Measurements from ENCODE around the gene PCDH12.
A peak's percentile ranks its signal among the peaks of the same experiment; 100 is the strongest.
"Not testable (repeated sequence)": the region's sequence is repeated elsewhere in the genome, so short reads cannot be mapped to it uniquely, and the experiment has no call there.

The PCDH12 gene

GRCh38 chr5:141940695-141941271 is 17.2 kb downstream of the PCDH12 start:
- no peak for DNase-seq (ENCODE audit: low spot score)

DNA sequence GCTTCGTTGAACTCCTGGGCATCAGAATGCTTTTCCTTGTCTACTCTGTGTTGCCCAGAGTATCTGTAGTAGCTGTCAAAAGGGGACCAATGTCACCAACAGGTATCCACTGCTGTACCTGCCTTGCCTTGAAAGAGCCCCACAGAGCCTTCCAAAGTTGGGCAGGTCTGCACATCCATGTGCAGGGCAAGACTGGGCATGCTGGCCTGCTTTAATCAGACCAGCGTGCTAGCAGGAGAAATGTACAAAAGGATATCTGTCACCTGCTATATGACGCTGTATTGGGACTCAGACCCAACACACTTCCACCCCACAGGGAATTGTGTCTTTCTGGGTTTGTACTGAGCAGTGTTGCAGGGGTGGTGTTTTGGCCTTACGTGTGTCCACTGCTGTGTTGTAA is 22.5 kb downstream of the PCDH12 start:
- DNase-seq (ENCODE audit: low spot score), result no peak

DNA sequence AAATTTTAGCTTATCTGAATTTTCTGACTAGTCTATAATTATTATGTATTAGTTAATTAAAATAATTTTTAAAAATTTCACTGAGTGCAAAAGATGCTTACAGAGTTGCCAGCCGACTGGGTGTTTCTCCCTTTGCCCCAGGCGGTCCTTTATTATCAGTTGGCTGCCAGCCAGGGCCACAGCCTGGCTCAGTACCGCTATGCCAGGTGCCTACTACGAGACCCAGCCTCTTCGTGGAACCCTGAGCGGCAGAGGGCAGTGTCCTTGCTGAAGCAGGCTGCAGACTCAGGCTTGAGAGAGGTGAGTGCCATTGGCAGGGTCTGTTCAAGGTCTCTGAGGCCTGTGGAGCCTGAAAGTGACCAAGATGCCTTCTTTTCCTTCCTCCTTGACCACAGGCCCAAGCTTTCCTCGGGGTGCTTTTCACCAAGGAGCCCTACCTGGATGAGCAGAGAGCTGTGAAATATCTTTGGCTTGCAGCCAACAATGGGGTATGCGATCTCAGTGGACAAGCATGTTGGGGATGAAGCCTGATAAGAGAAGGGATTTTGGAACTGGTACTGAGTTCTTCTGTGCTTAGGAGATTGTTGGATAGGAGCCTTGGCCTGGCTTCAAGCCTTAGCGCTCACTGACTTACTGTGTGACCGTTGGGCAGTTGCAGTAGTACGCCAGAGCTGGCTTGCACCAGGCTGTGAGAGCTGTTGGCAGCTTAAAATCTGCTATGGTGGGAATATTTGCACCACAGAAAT is 23.7 kb downstream of the PCDH12 start:
- no peak for DNase-seq (ENCODE audit: low spot score)

- no peak for DNase-seq (ENCODE audit: low spot score)
Measured at GRCh38 chr5:141933151-141933550, 24.9 kb downstream of the PCDH12 start.

DNA sequence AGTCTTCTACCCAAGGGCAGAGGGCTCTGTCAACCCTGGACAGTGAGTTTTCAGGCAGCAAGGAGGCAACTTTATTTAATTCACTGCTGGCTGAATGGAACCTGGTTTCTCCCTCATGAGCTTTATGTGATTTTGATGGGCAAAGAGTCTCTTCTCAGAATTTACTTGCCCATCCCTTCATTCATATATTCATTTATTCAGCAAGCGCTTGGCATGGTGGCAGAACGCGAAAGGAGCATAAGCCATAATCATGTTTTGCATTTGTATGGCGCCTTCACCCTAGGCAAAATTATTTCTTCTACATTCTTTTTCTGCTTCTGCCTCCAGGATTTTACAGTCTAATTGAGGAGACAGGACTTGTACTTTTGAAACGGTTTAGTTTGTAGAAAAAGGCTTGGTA is 26.3 kb downstream of the PCDH12 start:
- DNase-seq (ENCODE audit: low spot score), result no peak

DNA sequence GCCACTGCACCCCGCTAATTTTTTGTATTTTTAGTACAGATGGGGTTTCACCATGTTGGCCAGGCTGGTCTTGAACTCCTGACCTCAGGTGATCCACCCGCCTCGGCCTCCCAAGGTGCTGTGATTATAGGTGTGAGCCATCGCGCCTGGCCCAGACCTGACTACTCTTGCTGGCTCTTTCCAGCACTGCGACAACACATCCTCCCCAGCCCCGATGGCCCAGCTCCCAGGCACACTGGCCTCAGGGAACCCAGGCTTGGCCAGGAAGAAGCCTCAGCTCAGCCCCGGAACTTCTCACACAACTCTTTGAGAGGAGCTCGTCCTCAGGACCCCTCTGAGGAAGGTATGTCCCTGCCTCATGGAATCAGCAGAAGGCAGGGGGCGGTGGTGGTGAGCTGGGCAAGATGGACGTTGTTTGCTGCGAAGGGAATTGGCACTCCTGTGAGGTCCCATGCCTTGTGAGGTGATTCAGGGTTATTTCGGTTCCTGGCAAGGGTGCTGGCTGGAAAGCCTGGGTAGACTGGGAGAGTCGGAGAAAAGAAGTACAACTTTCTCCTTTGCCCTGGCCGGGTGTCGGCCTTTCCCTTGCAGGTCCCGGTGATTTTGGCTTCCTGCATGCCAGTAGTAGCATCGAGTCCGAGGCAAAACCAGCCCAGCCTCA is 28.5 kb downstream of the PCDH12 start:
- DNase-seq (ENCODE audit: low spot score), result no peak

DNA sequence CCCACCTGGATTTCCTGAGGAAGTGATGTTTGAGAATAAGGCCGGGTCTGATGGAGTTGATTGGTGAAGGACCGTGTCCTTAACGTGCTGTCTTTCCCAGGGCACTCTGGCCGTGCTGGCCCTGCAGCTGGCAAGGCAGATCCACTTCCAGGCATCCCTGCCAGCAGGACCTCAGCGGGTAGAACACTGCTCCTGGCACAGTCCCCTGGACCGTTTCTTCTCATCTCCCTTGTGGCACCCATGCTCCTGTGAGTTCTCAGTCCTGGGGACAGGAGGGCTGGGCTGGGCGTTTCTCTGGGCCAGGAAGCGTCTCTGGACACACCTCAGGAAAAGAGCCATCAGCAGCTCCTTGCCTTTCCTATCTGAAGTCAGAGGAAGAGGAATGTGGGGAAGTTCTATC is 30.0 kb downstream of the PCDH12 start:
- DNase-seq (ENCODE audit: low spot score), result no peak

DNA sequence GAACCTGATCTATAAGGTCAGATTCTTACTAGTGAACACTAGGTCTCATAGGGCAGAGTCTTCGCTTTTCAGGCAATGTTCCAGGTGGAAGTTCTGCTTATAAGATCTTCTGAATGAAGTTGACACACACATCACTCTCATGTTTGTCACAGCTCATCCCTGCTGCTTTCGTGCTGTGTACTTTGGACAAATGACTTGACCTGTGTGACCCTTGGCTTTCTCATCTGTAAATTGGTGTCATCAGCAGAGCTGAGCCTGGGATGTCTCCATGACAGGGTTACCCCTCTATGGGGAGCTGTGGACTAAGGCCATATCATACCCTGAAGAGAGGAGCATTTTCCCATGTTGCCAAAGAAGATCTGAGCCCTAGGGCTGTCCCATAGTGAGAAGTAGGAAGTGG is 31.6 kb downstream of the PCDH12 start:
- no peak for DNase-seq (ENCODE audit: low spot score)

GRCh38 chr5:141923448-141924313 is 34.3 kb downstream of the PCDH12 start, which contains the start of gene DELE1:
DELE1 (plus strand) TSS chr5:141923871; CDS start chr5:141923942, 71 bp downstream.
- peak; percentile 88 for DNase-seq (ENCODE audit: low spot score)

- DNase-seq (ENCODE audit: low spot score), result not testable (repeated sequence)
Measured at GRCh38 chr5:141922827-141923447, 35.1 kb downstream of the PCDH12 start.

GRCh38 chr5:141920771-141921170 is 37.2 kb downstream of the PCDH12 start:
- no peak for DNase-seq (ENCODE audit: low spot score)

GRCh38 chr5:141919218-141920119 is 38.5 kb downstream of the PCDH12 start:
- DNase-seq (ENCODE audit: low spot score), result no peak

DNA sequence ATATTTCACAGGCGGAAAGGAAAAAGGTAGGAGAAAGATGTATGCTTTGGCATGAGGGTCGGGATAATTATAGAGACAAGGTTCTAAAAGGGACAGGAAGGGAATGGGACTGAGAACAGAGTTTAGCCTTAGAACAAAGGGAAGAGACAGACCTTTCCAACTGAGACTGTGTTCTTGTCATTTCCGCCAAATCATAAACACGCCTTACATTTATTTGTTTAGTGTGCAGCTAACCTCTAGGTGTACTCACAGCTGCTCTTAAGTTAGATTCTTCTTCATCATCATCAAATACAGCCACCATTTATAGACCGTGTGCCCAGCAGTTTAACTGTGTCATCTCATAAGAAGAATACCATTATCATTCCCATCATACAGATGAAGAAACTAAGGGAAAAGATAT is 40.2 kb downstream of the PCDH12 start:
- no peak for DNase-seq (ENCODE audit: low spot score)

DNA sequence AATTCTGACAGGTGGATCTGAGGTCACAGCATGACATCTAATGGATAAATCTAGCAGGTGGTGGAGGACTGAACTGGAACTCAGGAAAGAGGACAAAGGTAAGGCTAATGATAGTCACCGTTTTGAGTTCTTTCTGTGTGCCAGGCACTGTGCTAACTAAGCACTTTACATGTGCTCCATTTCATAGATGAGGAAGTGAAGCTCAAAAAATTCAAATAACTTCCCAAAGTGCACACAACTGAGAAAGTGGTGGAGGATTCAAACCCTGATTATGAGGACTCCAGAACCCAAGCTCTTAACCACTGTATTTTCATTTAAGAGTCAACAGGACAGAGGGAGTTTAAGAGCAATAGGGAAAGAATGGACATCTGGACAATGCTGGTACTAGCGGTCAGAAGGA is 41.5 kb downstream of the PCDH12 start:
- DNase-seq (ENCODE audit: low spot score), result no peak

GRCh38 chr5:141915881-141916336 is 42.1 kb downstream of the PCDH12 start:
- DNase-seq (ENCODE audit: low spot score), result no peak

- no peak for DNase-seq (ENCODE audit: low spot score)
Measured at GRCh38 chr5:141914797-141915196, 43.2 kb downstream of the PCDH12 start.

- no peak for DNase-seq (ENCODE audit: low spot score)
Measured at GRCh38 chr5:141914199-141914743, 43.7 kb downstream of the PCDH12 start.

GRCh38 chr5:141913560-141914198 is 44.3 kb downstream of the PCDH12 start:
- no peak for DNase-seq (ENCODE audit: low spot score)

GRCh38 chr5:141910271-141910673 is 47.7 kb downstream of the PCDH12 start:
- DNase-seq (ENCODE audit: low spot score), result no peak

- no peak for DNase-seq (ENCODE audit: low spot score)
Measured at GRCh38 chr5:141909212-141909611, 48.8 kb downstream of the PCDH12 start.

Data from CD4-positive, alpha-beta T cell treated with Interleukin-6 at 100 ng/mL for 8 hours (primary cell).